SK-N-SH (cell line): Measurements from ENCODE around the gene CYP46A1. TPM values are rescaled to one million over a fixed set of nuclear protein-coding genes. Genes with fewer than 3 reads are reported as not detected.

Source experiments
- CTCF ChIA-PET: fragments of 300-600, 350-600 bp; formaldehyde crosslinking; extraction: SDS; loops from one replicate; lab custom pipeline; 2021; lab: Yijun Ruan, JAX
- POLR2A ChIA-PET: fragments of 350-600 bp; sonication (Branson Sonifier 250); formaldehyde crosslinking; extraction: SDS; loops from one replicate; lab custom pipeline; 2020; ENCODE audit warnings: antibody characterized with exemption, inconsistent platforms; lab: Yijun Ruan, JAX
- DNase-seq: peaks from one replicate; pipeline ENCODE4 v3.0.0; 2012
- H2AFZ ChIP-seq: fragments of 200-600 bp; sonication (generic); 2 replicates; pipeline ENCODE4 v1.8.1; 2016; ENCODE audit warnings: antibody characterized with exemption, mild to moderate bottlenecking, low read depth
- H3F3A ChIP-seq: fragments of 200-600 bp; sonication (generic); replicated peaks from 2 replicates; pipeline ENCODE3; 2016; ENCODE audit warnings: antibody characterized with exemption, mild to moderate bottlenecking; ENCODE audit not compliant: insufficient read depth
- H3K27ac ChIP-seq, 2 experiments: fragments of 200-500 bp in 1 of 2; fragments of 200-600 bp in 1 of 2; sonication (Bioruptor generic) in 1 of 2; sonication (generic), shearing (Covaris generic) in 1 of 2; 2 replicates each; pipeline versions ENCODE4 v1.5.1 to v1.6.1; 2014 to 2016; ENCODE audit warnings: low read depth in 2 of 2, inconsistent platforms in 1 of 2, low read length in 1 of 2, mild to moderate bottlenecking in 1 of 2, mixed read lengths in 1 of 2
- H3K27me3 ChIP-seq: fragments of 200-600 bp; sonication (generic), shearing (Covaris generic); 2 replicates; pipeline ENCODE4 v1.6.1; 2016; ENCODE audit warnings: mixed run types; ENCODE audit not compliant: insufficient read depth
- H3K36me3 ChIP-seq, 2 experiments: fragments of 200-500 bp in 1 of 2; fragments of 200-600 bp in 1 of 2; sonication (Bioruptor generic) in 1 of 2; sonication (generic) in 1 of 2; replicated peaks in 1 of 2; 2 replicates each; pipeline versions ENCODE3 to v1.5.1; 2014 to 2016; ENCODE audit warnings: low read length in 1 of 2, mild to moderate bottlenecking in 1 of 2; ENCODE audit not compliant: insufficient read depth in 2 of 2, control insufficient read depth in 1 of 2
- H3K4me1 ChIP-seq, 2 experiments: fragments of 200-500 bp in 1 of 2; fragments of 200-600 bp in 1 of 2; sonication (Bioruptor generic) in 1 of 2; sonication (generic), shearing (Covaris generic) in 1 of 2; 2 replicates each; pipeline versions ENCODE4 v1.5.1 to v1.6.1; 2014 to 2016; ENCODE audit warnings: low read depth in 1 of 2, low read length in 1 of 2, mixed run types in 1 of 2; ENCODE audit not compliant: insufficient read depth in 2 of 2, control insufficient read depth in 1 of 2
- H3K4me2 ChIP-seq: fragments of 200-600 bp; sonication (generic), shearing (Covaris generic); 2 replicates; pipeline ENCODE4 v1.6.1; 2017; ENCODE audit warnings: mixed run types
- H3K4me3 ChIP-seq, 2 experiments: fragments of 200-500 bp in 1 of 2; fragments of 200-600 bp in 1 of 2; sonication (Bioruptor generic) in 1 of 2; sonication (generic), shearing (Covaris generic) in 1 of 2; 2 replicates each; pipeline versions ENCODE4 v1.5.1 to v1.8.1; 2014 to 2016; ENCODE audit warnings: low read depth in 2 of 2, inconsistent platforms in 1 of 2, low read length in 1 of 2, mild to moderate bottlenecking in 1 of 2, mixed read lengths in 1 of 2, moderate library complexity in 1 of 2
- H3K79me2 ChIP-seq: fragments of 200-600 bp; sonication (generic); 2 replicates; pipeline ENCODE4 v1.8.1; 2017; ENCODE audit warnings: mild to moderate bottlenecking; ENCODE audit not compliant: insufficient read depth
- H3K9ac ChIP-seq: fragments of 200-600 bp; sonication (generic); 2 replicates; pipeline ENCODE4 v1.6.1; 2017; ENCODE audit warnings: mixed run types
- H3K9me2 ChIP-seq: fragments of 200-600 bp; sonication (generic); 2 replicates; pipeline ENCODE4 v1.6.1; 2017; ENCODE audit warnings: mixed run types
- H3K9me3 ChIP-seq: fragments of 200-600 bp; sonication (generic); 2 replicates; pipeline ENCODE4 v1.6.1; 2017; ENCODE audit warnings: mixed run types, mild to moderate bottlenecking, moderate library complexity
- H4K20me1 ChIP-seq: fragments of 200-600 bp; sonication (generic); 2 replicates; pipeline ENCODE4 v1.6.1; 2017; ENCODE audit warnings: mild to moderate bottlenecking, mixed run types; ENCODE audit not compliant: insufficient read depth
- CHD2 ChIP-seq: fragments of 150-350 bp; IDR thresholded peaks from 2 replicates; pipeline ENCODE4 v1.6.1; 2018; ENCODE audit warnings: low read length; ENCODE audit not compliant: partially characterized antibody
- CTCF ChIP-seq: fragments of 200-600 bp; sonication (generic); IDR thresholded peaks from 2 replicates; pipeline ENCODE4 v1.6.1; 2017; ENCODE audit warnings: antibody characterized with exemption, mild to moderate bottlenecking, moderate library complexity
- ELF1 ChIP-seq: IDR thresholded peaks from 2 replicates; pipeline ENCODE4 v1.4.0; 2012
- EP300 ChIP-seq, 2 experiments: IDR thresholded peaks; 2 replicates each; pipeline versions ENCODE4 v1.4.0 to v1.6.1; 2012; ENCODE audit warnings: borderline replicate concordance in 1 of 2, low read depth in 1 of 2, low read length in 1 of 2
- GATA2 ChIP-seq: sonication (generic); formaldehyde crosslinking; IDR thresholded peaks from 2 replicates; pipeline ENCODE4 v1.5.0; 2020; ENCODE audit warnings: mild to moderate bottlenecking, missing genetic modification reagents
- JUND ChIP-seq: IDR thresholded peaks from 2 replicates; pipeline ENCODE4 v1.4.0; 2012
- MAX ChIP-seq: IDR thresholded peaks from 2 replicates; pipeline ENCODE4 v1.4.0; 2012; ENCODE audit warnings: low read depth
- RCOR1 ChIP-seq: fragments of 150-350 bp; IDR thresholded peaks from 2 replicates; pipeline ENCODE4 v1.6.1; 2017; ENCODE audit warnings: antibody characterized with exemption, low read length
- REST ChIP-seq: IDR thresholded peaks from 2 replicates; pipeline ENCODE4 v1.6.1; 2012; ENCODE audit warnings: mild to moderate bottlenecking, low read depth, low read length, moderate library complexity
- RFX5 ChIP-seq: IDR thresholded peaks from 2 replicates; pipeline ENCODE4 v1.6.1; 2012; ENCODE audit warnings: mild to moderate bottlenecking, improper control_type of control experiment, low read length
- RXRA ChIP-seq: IDR thresholded peaks from 2 replicates; pipeline ENCODE4 v1.4.0; 2012; ENCODE audit warnings: low read depth, mild to moderate bottlenecking, borderline replicate concordance
- TAF1 ChIP-seq: IDR thresholded peaks from 2 replicates; pipeline ENCODE4 v1.6.1; 2012; ENCODE audit warnings: low read depth, mild to moderate bottlenecking, low read length, moderate library complexity, borderline replicate concordance
- TEAD4 ChIP-seq: IDR thresholded peaks from 2 replicates; pipeline ENCODE4 v1.4.0; 2012; ENCODE audit warnings: mild to moderate bottlenecking, borderline replicate concordance; ENCODE audit not compliant: insufficient read depth
- USF2 ChIP-seq: fragments of 150-350 bp; IDR thresholded peaks from 2 replicates; pipeline ENCODE4 v1.6.1; 2017; ENCODE audit warnings: antibody characterized with exemption, low read length, low read depth, borderline replicate concordance
- ZBTB33 ChIP-seq: IDR thresholded peaks from 2 replicates; pipeline ENCODE4 v1.4.0; 2012; ENCODE audit warnings: low read depth, borderline replicate concordance
- WGBS: methylation state at CpG from one replicate; pipeline ENCODE4 v1.1.6; 2017; ENCODE audit warnings: low lambda C conversion rate; 5-methylcytosine and 5-hydroxymethylcytosine counted together
- polyA plus RNA-seq, 3 experiments: library from polyadenylated mRNA; depleted of rRNA; stranded (reverse); fragments of >200 nt; gene quantifications; 2 replicates each; pipeline ENCODE4 v1.2.3, GENCODE V29; 2012

The CYP46A1 gene
- polyA plus RNA-seq, 1 of the 3 experiments (the other 2 are of a cell fraction) = 0.30 TPM

- Histone ChIP-seq H3K4me3 (no peak overlapping the region; a peak in 1 of 4 replicates), H3K9ac (no peak overlapping the region), H3K4me2 (no peak overlapping the region), H4K20me1 (no peaks in the 10 kb centered on the region), H3K4me1 (peaks cover 16 to 25% of the 10 kb centered on the region in 2 experiments; a peak in 3 of 4 replicates), H3K27me3 (no peaks in the 10 kb centered on the region), H3K27ac (no peak overlapping the region), H3K9me2 (no peaks in the 10 kb centered on the region), H3K79me2 (no peaks in the 10 kb centered on the region), H3K9me3 (no peaks in the 10 kb centered on the region), H3K36me3 (no peaks in the 10 kb centered on the region), H2AFZ (no peak overlapping the region), H3F3A (no peaks in the 10 kb centered on the region)
- TF ChIP-seq TEAD4 = no peak
- TF ChIP-seq CHD2 = peak; percentile 52
- 0 out of 2 replicates have a peak, but pooled peaks have one; percentile 8 for TF ChIP-seq RCOR1
- peak; percentile 71 for TF ChIP-seq GATA2 (CRISPR knock-in tag)
- 54% methylated on average over 15 of the region's 23 CpGs for WGBS
- DNase-seq = peak; percentile 77
- POLR2A ChIA-PET = interaction anchor here (0.7 kb wide), 1 partner anchor 43 kb away, joined by 3 read pairs; the partner anchor contains the start of gene EML1
- CTCF ChIA-PET = interaction anchor here (0.6 to 4.2 kb wide), 14 partner anchors 10 to 205 kb away, joined by 3 to 25 read pairs (median 4); no protein-coding TSS in a partner anchor
Observed at GRCh38 chr14:99749763-99750715, 65.9 kb downstream of the CYP46A1 start.

- H2AFZ ChIP-seq = no peak overlapping the region
- H3K27me3 ChIP-seq = no peaks in the 10 kb centered on the region
- H3K9ac ChIP-seq = no peak overlapping the region
- H3K4me2 ChIP-seq = no peak overlapping the region
- H3K36me3 ChIP-seq = no peaks in the 10 kb centered on the region
- peaks cover 16 to 33% of the 10 kb centered on the region in 2 experiments; a peak in 3 of 4 replicates for H3K4me1 ChIP-seq
- no peak overlapping the region for H3K27ac ChIP-seq
- no peak overlapping the region for H3K4me3 ChIP-seq
- CTCF ChIA-PET = interaction anchor here (0.9 to 4.2 kb wide), 7 partner anchors 9 to 134 kb away, joined by 3 to 25 read pairs (median 4); no protein-coding TSS in a partner anchor
- POLR2A ChIA-PET = no interaction called here
- H3F3A ChIP-seq = no peaks in the 10 kb centered on the region
- WGBS = 91% methylated on average over 10 of the region's 11 CpGs
- no peaks in the 10 kb centered on the region for H3K9me3 ChIP-seq
- H4K20me1 ChIP-seq = no peaks in the 10 kb centered on the region
- DNase-seq = no peak
- no peaks in the 10 kb centered on the region for H3K9me2 ChIP-seq
- H3K79me2 ChIP-seq = no peaks in the 10 kb centered on the region
- TF ChIP-seq ZBTB33 = no peak
- no peak for TF ChIP-seq REST
- no peak for TF ChIP-seq TAF1
- no peak for TF ChIP-seq MAX
- TF ChIP-seq USF2 = no peak
- TF ChIP-seq JUND = no peak
- TF ChIP-seq EP300 (IDR thresholded peaks at IDR 0.05; ENCODE audit: borderline replicate concordance in 1 of 2, low read depth in 1 of 2, low read length in 1 of 2) = no peak
- TF ChIP-seq RXRA = no peak
- no peak for TF ChIP-seq ELF1
- TF ChIP-seq RFX5 = no peak
- TF ChIP-seq CTCF = no peak
Observed at GRCh38 chr14:99750746-99751450, 66.8 kb downstream of the CYP46A1 start.
